ENCODE data around the gene ZNF100.

DNA sequence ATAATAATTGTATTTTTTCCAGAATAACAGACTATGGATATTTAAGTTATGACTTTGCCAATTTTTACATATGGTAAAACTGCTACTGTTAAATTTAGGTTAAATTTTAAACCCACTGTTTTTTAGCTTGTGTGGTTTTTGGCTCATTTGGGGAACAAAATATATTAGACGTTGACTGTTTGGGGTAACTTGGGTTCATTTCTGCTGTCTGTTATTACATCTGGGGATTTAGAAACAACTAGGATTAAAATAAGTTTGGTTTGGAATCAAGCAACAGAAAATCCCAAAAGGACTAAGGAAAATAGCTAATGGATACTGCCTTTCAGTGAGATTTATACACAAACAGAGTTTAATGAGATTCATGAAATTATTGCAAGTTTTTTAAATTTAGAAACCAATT lies 92.9 kb downstream of the ZNF100 start:
- no peak for TF ChIP-seq POLR2AphosphoS5 (IDR thresholded peaks at IDR 0.05; ENCODE audit: low read depth, low read length)
- no peak for TF ChIP-seq TAF1 (IDR thresholded peaks at IDR 0.05; ENCODE audit: borderline replicate concordance, low read depth, low read length)
